Activated gamma-delta T cell (primary cell): ENCODE data around the gene COL4A2.
"Not testable (repeated sequence)": the region's sequence is repeated elsewhere in the genome, so short reads cannot be mapped to it uniquely, and the experiment has no call there.

Experiments used
- DNase-seq: peaks from one replicate; lab custom pipeline; 2025; lab: John Stamatoyannopoulos, UW

The COL4A2 gene

DNA sequence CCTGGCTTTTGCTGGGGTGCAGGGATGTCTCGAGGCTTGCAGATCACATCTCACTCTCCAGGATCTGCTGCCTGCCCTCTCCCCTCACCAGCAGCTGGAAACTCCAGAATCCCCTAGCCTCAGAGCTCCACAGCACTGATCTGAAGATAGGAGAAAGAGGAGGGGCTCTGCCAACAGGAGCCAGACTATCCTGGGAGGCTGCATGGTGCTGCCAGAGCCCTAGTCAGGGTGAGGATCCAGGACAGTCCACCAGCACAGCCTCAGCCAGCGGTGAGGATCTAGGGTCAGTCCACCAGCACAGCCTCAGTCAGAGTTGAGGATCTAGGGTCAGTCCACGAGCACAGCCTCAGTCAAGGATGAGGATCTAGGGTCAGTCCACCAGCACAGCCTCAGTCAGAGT is 189.2 kb downstream of the COL4A2 start:
- DNase-seq: no peak

DNA sequence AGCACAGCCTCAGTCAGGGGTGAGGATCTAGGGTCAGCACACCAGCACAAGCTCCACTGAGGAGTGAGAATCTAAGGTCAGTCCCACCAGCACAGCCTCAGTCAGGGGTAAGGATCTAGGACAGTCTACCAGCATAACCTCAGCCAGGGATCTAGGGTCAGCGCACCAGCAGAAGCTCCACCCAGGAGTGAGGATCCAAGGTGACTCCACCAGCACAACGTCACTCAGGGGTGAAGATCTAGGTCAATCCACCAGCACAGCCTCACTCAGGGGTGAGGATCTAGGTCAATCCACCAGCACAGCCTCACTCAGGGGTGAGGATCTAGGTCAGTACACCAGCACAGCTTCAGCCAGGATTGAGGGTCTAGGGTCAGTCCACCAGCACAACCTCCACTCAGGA is 189.9 kb downstream of the COL4A2 start:
- no peak for DNase-seq

DNA sequence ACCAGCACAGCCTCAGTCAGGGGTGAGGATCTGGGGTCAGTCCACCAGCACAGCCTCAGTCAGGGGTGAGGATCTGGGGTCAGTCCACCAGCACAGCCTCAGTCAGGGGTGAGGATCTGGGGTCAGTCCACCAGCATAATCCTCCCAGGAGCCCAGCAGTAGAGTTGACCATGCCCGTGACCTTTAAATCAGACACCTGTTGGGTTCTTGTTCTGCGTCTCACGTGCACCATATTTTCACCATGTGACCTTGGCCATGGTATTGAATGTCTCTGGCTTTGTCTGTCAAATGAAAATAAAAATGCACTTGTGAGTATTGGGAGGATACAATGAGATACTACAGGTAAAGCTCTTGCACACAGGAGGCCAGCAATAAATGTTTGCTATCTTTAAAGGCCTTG is 190.8 kb downstream of the COL4A2 start:
- DNase-seq: not testable (repeated sequence)

DNA sequence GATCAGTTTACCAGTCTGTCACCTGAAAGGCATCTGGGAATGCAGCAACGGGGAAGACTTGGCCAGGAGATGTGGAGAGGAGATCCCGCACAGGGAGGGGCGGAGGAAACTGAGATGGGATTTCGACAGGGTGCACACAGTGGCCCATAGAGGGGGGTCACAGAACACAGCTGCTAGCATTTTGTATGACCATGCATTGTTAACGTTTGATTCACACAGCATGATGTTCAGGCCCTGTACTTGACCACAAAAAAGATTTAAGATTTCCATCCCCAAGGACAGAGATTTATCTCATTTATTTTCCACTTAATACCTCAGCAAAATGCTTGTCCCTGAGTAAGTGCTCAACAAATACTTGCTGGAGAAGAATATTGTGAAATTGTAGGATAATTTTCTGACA is 191.2 kb downstream of the COL4A2 start:
- no peak for DNase-seq

DNA sequence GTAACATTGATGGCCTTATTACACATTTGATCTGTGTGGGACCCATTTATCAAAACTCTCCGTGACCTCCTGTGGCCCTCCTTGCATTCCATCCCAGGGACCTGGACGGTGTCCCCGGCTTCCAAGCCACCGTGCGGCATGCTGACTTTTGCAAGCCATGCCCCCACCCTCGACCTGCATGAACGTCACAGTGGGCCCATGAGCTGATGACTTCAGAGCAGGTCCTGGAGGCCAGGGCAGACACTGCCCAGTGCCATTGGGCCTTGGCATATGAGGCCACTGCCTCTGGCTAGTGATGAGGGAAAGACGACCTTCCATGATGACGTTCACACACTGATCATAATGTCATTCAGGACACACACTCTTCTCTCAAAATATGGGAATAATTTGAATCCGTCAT is 191.7 kb downstream of the COL4A2 start:
- no peak for DNase-seq

DNA sequence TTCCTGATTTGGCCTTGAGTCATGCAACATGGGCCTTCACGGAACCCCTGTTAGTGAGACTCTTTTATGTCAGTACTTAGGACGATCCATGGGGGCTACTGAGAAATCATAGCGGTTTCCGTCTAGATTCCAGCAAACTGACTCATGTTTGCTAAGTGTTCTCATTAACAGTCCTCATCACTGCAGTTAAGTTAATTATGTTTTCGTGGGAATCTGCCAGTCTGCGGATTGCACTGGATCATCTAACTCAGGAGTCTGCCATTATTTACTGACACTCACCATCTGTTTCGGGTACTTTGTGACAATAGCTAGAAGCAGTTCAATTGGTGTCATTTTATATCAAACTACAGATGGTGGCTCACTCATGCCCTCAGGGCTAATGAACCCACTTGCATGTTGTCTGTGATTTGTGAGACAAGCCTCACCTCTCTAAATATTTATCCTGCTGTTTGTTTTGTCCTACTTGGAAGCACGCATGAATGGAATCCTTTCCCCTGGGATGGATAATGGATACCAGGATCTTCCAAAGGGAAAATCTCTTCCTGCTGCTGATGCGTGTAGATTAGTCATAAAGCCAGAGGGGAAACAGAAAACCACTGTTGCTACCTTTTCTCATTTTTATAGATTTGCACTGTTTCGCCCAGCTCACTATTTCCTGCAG is 192.7 kb downstream of the COL4A2 start:
- DNase-seq: no peak

DNA sequence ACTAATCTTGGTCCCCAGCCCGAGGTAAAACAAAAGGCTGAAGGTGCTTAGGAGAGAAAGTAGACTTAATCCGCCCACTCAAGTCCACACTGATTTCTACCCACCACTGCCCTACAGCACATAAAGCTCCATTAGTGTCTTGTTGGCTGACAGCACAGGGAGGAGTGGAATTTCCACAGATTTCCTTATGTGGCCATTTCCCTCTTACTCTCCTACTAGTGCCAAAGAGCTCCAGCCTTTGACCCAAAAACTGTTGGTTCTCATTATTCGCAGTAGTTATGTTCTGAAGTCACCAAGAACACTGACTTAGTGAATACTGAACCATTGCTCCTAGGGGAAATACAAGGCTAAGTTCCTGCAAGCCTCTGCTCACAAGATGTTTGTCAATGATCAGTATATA is 193.3 kb downstream of the COL4A2 start:
- DNase-seq: no peak

DNA sequence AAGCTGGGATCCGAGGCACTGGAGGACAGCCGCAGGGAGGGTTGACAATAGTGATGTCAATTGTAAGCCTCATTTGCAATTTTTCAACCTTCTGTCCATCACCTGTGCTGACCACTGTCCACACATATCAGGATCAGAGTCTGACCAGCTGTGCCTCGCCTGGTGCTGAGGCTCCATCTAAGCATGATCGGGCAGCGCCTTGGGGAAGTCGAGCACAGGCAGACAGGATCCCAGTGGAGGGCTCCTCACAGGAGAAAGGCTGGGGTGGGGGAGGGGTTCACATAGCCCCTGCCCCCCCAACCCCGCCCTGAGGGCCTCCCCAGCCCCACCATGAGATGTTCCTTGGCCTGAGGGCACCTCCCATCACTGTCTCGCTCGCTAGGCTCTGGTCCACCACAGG is 194.1 kb downstream of the COL4A2 start:
- no peak for DNase-seq

DNA sequence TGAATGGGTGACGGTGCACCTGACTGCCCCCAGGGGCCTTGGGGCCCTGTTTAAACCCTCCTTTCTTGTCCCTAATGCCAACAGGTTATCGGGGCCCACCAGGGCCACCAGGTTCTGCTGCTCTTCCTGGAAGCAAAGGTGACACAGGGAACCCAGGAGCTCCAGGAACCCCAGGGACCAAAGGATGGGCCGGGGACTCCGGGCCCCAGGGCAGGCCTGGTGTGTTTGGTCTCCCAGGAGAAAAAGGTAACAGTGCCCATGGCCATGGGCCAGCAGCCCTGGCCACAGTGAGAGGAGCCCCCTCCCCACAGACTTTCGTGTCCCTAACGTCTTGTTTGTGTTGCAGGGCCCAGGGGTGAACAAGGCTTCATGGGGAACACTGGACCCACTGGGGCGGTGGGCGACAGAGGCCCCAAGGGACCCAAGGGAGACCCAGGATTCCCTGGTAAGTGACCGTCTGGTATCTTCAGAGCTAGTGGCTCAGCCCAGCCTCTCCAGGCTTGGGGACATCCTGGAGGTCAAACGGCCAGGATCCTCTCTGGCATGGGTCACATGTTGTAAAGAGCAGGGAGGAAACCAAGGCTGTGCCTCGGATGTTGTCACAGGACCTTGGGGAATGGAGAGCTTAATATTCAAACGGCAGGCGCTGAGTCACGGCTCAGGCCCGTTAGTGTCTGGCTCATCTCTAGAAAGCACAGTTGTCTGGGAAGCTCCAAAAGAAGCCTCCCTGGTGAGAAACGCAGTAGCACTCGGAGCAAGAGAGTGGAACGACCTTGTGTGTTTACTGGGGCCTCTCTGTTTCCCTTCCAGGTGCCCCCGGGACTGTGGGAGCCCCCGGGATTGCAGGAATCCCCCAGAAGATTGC is 196.2 kb downstream of the COL4A2 start:
- DNase-seq: no peak

DNA sequence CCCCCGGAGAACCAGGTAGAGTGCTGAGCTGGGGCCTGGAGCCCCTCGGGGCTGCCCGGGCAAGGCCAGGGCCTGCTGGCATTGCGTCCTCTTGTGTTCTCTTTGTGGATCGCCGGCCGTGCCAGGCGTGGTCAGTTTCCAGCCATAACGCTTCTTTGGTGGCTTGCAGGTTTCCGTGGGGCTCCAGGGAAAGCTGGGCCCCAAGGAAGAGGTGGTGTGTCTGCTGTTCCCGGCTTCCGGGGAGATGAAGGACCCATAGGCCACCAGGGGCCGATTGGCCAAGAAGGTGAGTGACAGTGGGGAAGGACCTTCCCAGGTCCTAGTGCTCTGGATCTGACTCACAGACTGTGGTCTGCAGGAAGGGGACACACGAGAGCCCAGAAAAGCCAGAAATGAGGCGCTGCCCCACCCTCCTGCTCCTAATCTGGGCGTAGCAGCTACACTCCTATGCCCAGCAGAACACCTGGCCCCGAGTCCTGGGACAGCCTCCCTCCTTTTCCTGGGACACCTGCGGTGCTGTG is 197.0 kb downstream of the COL4A2 start:
- no peak for DNase-seq

DNA sequence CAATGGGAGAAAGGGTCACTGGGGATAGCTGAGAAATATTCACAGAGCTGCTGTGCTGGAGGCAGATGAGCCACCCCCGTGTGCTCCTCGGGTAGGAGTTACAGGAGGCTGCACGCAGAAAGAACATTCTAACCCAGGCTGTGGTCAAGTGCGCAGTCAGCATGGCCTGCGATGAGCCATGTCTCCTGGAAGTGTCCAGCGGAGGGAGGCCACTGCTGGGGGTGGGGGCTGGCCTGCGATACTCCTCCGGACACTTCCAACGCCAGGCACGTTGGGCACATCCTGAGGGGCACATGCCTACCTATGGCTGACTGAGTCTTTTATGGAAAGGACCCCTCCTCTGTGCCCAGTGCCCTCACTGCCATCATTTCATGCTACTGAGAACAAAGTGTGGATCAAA is 198.5 kb downstream of the COL4A2 start:
- no peak for DNase-seq

DNA sequence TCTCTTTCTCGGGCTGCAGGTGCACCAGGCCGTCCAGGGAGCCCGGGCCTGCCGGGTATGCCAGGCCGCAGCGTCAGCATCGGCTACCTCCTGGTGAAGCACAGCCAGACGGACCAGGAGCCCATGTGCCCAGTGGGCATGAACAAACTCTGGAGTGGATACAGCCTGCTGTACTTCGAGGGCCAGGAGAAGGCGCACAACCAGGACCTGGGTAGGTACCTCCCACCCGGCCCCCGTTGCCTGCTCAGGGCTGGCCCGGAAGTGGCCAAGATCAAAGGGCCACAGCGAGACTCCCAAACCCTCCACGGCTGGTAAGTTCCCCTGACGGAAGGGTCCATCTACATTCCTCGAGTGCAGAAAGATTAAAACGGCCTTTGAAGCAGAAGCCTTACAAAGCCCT is 199.3 kb downstream of the COL4A2 start:
- no peak for DNase-seq

DNA sequence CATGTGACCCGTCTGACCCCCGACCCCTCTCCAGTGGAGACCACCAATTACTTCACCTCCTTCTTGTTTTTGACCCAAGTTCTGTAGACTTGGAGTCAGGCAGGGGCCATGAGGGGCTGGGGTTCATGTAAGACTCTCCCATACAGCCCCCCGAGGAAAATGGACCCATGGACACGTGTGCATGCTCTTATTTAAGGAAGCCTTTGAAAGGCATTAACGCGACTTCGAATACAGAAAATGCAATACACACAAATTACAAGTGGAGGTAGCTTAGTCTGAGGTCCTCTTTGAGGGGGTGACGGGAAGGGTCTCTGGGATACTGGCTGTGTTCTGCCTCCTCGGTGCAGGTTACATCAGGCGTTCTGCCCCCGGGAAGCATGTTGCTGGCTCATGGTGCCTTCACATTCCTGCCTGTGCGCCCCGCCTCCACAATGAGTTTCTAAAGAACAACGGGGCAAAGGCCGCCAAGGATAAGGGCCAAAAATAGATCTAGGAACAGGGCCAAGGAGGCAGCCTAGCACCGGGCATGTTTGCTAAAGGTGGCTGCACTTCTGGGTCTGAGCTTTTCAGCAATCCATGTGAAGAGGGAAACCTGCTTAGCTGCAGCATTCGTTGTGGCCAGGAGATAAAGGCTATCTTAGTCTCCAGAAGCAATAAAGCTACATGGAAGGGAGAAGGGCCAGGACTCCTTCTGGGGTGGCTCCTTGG is 199.9 kb downstream of the COL4A2 start:
- no peak for DNase-seq

DNA sequence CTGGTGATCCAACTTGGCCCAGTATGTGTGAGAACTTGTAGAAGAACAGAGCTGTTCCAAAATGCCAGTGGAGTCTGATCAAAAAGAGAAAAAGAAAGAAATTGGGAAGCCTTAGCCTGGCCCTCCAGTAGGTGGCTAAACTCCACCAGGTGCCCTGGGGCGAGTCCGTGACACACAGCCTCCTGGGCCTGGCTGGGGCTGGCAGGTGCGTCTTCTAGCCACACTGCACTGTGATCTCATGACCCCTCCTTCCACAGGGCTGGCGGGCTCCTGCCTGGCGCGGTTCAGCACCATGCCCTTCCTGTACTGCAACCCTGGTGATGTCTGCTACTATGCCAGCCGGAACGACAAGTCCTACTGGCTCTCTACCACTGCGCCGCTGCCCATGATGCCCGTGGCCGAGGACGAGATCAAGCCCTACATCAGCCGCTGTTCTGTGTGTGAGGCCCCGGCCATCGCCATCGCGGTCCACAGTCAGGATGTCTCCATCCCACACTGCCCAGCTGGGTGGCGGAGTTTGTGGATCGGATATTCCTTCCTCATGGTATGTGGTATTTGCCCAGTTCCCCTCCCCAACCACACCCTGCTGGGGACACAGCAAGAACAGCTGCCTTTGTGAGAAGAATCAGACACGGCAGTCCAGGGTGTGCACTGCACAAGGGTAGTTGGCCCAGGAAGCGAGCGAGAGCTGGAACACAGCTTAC is 200.7 kb downstream of the COL4A2 start:
- DNase-seq: no peak

DNA sequence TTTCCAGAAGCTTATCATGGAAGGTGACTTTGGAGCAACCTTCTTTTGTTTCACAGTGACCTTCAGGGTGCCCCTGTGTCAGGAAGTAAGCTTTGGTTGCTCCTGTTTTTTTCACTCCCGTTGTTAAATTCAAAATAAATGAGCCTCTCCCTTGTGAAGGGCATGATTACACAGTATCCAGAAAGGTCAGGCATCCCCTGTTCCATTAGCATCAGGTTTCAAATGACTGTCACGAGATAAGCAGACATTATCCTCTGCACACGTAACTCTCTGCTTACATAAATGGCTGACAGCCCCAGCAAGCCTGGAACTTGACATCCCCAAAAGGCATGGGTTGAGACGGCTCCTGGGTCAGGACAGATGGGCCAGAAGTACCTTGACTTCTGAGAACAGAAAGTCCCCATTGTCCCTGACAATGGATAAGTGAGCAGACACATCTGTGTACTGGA is 202.4 kb downstream of the COL4A2 start:
- DNase-seq: no peak

DNA sequence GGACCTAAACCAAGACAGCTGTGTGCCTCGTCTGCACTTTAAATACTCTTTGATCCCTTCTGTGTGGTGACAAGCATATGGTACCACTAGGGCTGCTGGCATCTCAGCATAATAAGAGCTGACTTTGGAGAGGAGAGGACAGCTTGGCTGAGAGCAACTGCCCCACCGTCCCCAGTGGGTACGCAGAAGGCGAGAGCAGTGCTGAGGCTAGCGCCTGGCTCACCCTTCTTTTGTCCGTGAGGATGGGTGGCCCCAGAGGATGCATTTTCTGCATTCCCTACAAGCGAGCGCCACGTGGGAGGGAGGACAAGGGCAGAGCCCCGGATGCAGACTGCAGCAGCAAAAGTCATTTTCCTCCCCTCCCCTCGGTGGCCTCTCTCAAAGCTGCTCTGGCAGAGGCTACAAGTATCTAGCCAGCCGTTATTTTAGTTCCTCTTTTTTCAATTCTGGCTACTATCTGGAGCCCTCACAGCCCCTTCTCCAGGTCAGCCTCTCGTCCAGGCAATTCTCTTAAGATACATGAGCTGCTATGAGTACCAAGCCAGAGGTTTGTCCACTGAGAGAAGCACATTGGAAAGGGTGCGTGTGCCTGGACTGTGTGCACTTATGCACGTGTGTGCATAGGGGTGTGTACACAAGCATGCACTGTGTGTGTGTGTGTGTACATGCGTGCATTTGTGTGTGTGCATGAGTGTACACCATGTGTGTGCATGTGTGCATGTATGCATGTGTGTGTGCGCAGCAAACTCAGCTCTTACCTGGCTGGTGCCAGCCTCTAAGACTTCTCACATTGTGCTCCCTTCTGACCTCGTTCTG is 203.1 kb downstream of the COL4A2 start:
- DNase-seq: no peak

DNA sequence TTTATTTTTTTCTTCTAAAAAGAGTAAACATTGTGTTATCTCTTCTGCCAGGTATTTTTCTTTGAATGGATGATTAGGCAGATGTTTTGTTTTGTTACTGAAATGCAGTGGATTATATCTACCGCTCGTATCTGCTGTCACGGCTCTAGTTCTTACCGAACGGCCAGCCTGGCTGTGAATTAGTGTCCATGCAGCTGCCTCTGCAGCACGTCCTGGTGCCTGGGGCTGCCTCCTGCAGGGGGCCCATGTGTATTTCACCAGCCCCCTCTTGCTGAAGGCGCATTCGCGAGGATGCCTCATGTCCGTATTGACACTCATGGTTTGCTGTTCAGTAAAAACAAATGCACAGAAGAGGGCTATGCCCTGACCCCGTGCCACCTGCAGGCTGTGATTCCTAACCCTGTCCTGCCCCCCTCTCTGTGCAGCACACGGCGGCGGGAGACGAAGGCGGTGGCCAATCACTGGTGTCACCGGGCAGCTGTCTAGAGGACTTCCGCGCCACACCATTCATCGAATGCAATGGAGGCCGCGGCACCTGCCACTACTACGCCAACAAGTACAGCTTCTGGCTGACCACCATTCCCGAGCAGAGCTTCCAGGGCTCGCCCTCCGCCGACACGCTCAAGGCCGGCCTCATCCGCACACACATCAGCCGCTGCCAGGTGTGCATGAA is 204.6 kb downstream of the COL4A2 start:
- no peak for DNase-seq

DNA sequence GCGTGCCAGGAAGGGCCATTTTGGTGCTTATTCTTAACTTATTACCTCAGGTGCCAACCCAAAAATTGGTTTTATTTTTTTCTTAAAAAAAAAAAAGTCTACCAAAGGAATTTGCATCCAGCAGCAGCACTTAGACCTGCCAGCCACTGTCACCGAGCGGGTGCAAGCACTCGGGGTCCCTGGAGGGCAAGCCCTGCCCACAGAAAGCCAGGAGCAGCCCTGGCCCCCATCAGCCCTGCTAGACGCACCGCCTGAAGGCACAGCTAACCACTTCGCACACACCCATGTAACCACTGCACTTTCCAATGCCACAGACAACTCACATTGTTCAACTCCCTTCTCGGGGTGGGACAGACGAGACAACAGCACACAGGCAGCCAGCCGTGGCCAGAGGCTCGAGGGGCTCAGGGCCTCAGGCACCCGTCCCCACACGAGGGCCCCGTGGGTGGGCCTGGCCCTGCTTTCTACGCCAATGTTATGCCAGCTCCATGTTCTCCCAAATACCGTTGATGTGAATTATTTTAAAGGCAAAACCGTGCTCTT is 205.2 kb downstream of the COL4A2 start:
- no peak for DNase-seq

DNA sequence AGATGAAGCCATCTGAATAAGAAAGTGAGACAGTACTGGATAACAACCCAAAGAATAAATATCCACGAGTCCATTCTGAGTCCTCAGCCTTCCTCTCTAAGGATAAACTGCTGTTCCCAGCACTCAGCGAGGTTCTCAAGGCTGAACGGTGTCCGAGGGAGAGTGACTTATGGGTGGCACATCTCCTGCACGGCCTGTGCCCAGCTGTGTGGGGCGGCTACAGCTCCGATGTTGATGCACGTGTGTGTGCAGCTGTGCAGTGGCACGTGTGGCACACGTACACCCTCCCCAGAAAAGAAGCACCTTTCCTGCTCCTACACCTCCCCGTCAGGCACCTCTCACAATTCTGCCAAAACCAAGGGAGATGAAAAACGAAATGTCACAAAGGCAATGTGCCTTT is 209.4 kb downstream of the COL4A2 start:
- no peak for DNase-seq

DNA sequence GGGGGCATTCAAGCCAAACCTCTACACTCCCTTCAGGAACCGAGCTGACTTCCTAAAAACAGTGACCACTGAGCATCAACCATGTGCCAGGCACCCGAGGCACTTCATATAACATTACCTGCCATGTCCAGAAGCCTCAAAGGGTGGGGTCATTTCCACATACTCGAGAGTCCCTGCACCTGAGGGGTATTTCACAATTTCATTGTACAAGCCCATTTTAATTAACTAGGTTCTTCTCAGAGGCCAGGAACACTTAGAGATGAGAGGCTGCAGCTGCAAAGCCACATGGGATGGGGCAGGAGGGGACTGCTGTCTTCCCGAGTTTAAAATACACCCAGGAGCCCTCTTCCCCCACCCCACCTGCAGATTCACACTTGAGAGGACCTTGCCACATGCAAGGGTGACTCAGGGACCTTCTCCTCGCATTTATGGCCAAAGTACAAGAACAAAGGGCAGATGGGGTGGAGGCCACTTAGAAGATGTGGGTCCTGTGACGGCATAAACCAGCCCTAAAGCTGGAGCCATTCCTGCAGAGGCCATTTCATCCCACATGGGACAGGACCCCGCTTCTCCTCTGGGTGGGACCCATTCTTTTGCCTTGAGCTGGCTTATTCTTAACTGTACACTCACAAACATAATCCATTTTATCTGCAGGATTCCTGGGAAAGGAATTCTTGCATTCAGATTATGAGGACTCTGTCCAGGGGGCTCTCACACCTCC is 210.6 kb downstream of the COL4A2 start:
- no peak for DNase-seq
